Esophagus (tissue), 2 donors: ENCODE results near the gene COBLL1. TPM values are rescaled to one million over a fixed set of nuclear protein-coding genes. Genes with fewer than 3 reads are reported as not detected.

Experiments used
- H3K27ac ChIP-seq, 2 donors: one replicate each; pipeline ENCODE4 v1.5.1; 2013; ENCODE audit warnings: low read depth in 2 of 2, mild to moderate bottlenecking in 2 of 2, inconsistent platforms in 1 of 2, low read length in 1 of 2, moderate library complexity in 1 of 2
- H3K27me3 ChIP-seq, 2 donors: one replicate each; pipeline ENCODE4 v1.6.1; 2013; ENCODE audit warnings: low read length in 2 of 2, control low read depth in 1 of 2, mild to moderate bottlenecking in 1 of 2; ENCODE audit not compliant: insufficient read depth in 2 of 2, control insufficient read depth in 1 of 2
- H3K36me3 ChIP-seq, 2 donors: one replicate each; pipeline ENCODE4 v1.6.1; 2013; ENCODE audit warnings: low read length in 1 of 2; ENCODE audit not compliant: control insufficient read depth in 2 of 2, insufficient read depth in 2 of 2
- H3K4me1 ChIP-seq, 2 donors: one replicate each; pipeline ENCODE4 v1.6.1; 2013; ENCODE audit warnings: low read length in 1 of 2; ENCODE audit not compliant: control insufficient read depth in 2 of 2, insufficient read depth in 2 of 2
- H3K4me3 ChIP-seq, 2 donors: one replicate each; pipeline ENCODE4 v1.5.1; 2013; ENCODE audit warnings: low read length in 2 of 2, mild to moderate bottlenecking in 2 of 2, low read depth in 1 of 2, moderate library complexity in 1 of 2
- H3K9me3 ChIP-seq, 2 donors: one replicate each; pipeline ENCODE4 v1.6.1; 2013; ENCODE audit warnings: mild to moderate bottlenecking in 2 of 2, low read depth in 1 of 2, low read length in 1 of 2, moderate library complexity in 1 of 2; ENCODE audit not compliant: control insufficient read depth in 2 of 2, insufficient read depth in 1 of 2
- WGBS, 2 donors: extraction: QIAGEN DNeasy Blood & Tissue Kit; methylation state at CpG; one replicate each; pipeline ENCODE4 v1.1.7; 2013; 5-methylcytosine and 5-hydroxymethylcytosine counted together
- polyA plus RNA-seq, 2 donors: library from polyadenylated mRNA; stranded (reverse); fragments of 200-250 nt; gene quantifications; one replicate each; pipeline ENCODE4 v1.2.3, GENCODE V29; 2013
- donor health status: healthy with polysubstance abuse.
- donor health status: Bipolar disorder and iron deficiency.

Gene COBLL1
- polyA plus RNA-seq, 2 donors: 18.0 to 27.9 TPM

- WGBS, 2 donors: 92 to 94% methylated on average over 1 of the region's 1 CpG
- Histone ChIP-seq H3K4me3 (no peak overlapping the region), H3K27me3 (no peaks in the 10 kb centered on the region), H3K36me3 (peaks cover 2 to 3% of the 10 kb centered on the region in 2 donors), H3K27ac (no peak overlapping the region), H3K9me3 (no peaks in the 10 kb centered on the region), H3K4me1 (no peaks in the 10 kb centered on the region)
Measured at GRCh38 chr2:164681009-164681408, 160.6 kb downstream of the COBLL1 start.

GRCh38 chr2:164678631-164679149, 162.9 kb downstream of the COBLL1 start:
- WGBS, 2 donors: 96 to 97% methylated on average over 4 of the region's 4 CpGs
- Histone ChIP-seq H3K9me3 (no peaks in the 10 kb centered on the region), H3K27me3 (no peaks in the 10 kb centered on the region), H3K4me3 (no peak overlapping the region), H3K36me3 (peaks cover 3 to 4% of the 10 kb centered on the region in 2 donors), H3K27ac (no peak overlapping the region), H3K4me1 (no peaks in the 10 kb centered on the region)

- Histone ChIP-seq H3K36me3 (peaks cover 3 to 4% of the 10 kb centered on the region in 2 donors), H3K9me3 (no peaks in the 10 kb centered on the region), H3K4me3 (no peak overlapping the region), H3K4me1 (no peaks in the 10 kb centered on the region), H3K27me3 (no peaks in the 10 kb centered on the region), H3K27ac (no peak overlapping the region)
- WGBS, 2 donors: 78 to 88% methylated on average over 1 of the region's 1 CpG
Measured at GRCh38 chr2:164677733-164678132, 163.9 kb downstream of the COBLL1 start.

GRCh38 chr2:164677271-164677670, 164.4 kb downstream of the COBLL1 start:
- Histone ChIP-seq H3K4me1 (no peaks in the 10 kb centered on the region), H3K36me3 (peaks cover 3 to 4% of the 10 kb centered on the region in 2 donors), H3K4me3 (no peak overlapping the region), H3K27ac (no peak overlapping the region), H3K9me3 (no peaks in the 10 kb centered on the region), H3K27me3 (no peaks in the 10 kb centered on the region)
- WGBS, 2 donors: 89 to 94% methylated on average over 1 of the region's 1 CpG

GRCh38 chr2:164675687-164676086, 165.9 kb downstream of the COBLL1 start:
- H3K4me3 ChIP-seq: no peak overlapping the region
- WGBS, 2 donors: 79 to 94% methylated on average over 2 of the region's 2 CpGs
- H3K27ac ChIP-seq: no peak overlapping the region
- H3K27me3 ChIP-seq: no peaks in the 10 kb centered on the region
- no peaks in the 10 kb centered on the region for H3K9me3 ChIP-seq
- peaks cover 2 to 3% of the 10 kb centered on the region in 2 donors for H3K36me3 ChIP-seq
- no peaks in the 10 kb centered on the region for H3K4me1 ChIP-seq

GRCh38 chr2:164675027-164675426, 166.6 kb downstream of the COBLL1 start:
- no peaks in the 10 kb centered on the region for H3K27me3 ChIP-seq
- H3K9me3 ChIP-seq: no peaks in the 10 kb centered on the region
- WGBS, 2 donors: 66 to 83% methylated on average over 2 of the region's 2 CpGs
- no peak overlapping the region for H3K27ac ChIP-seq
- H3K4me1 ChIP-seq: no peaks in the 10 kb centered on the region
- no peak overlapping the region for H3K4me3 ChIP-seq
- peaks cover 2 to 3% of the 10 kb centered on the region in 2 donors for H3K36me3 ChIP-seq

- Histone ChIP-seq H3K9me3 (no peaks in the 10 kb centered on the region), H3K4me1 (no peaks in the 10 kb centered on the region), H3K27ac (no peak overlapping the region), H3K4me3 (no peak overlapping the region), H3K36me3 (peaks cover 0 to 2% of the 10 kb centered on the region in 2 donors), H3K27me3 (no peaks in the 10 kb centered on the region)
- WGBS, 2 donors: 85 to 87% methylated on average over 4 of the region's 4 CpGs
Measured at GRCh38 chr2:164671664-164672396, 169.8 kb downstream of the COBLL1 start.

GRCh38 chr2:164669291-164669690, 172.3 kb downstream of the COBLL1 start:
- H3K4me1 ChIP-seq: no peaks in the 10 kb centered on the region
- H3K36me3 ChIP-seq: no peaks in the 10 kb centered on the region
- no peak overlapping the region for H3K4me3 ChIP-seq
- no peaks in the 10 kb centered on the region for H3K9me3 ChIP-seq
- H3K27ac ChIP-seq: no peak overlapping the region
- H3K27me3 ChIP-seq: no peaks in the 10 kb centered on the region

- Histone ChIP-seq H3K27ac (no peak overlapping the region), H3K36me3 (no peaks in the 10 kb centered on the region), H3K27me3 (no peaks in the 10 kb centered on the region), H3K4me3 (no peak overlapping the region), H3K4me1 (no peaks in the 10 kb centered on the region), H3K9me3 (no peaks in the 10 kb centered on the region)
- WGBS, 2 donors: 54 to 76% methylated on average over 2 of the region's 2 CpGs
Measured at GRCh38 chr2:164667566-164667965, 174.1 kb downstream of the COBLL1 start.

GRCh38 chr2:164664070-164664469, 177.6 kb downstream of the COBLL1 start:
- Histone ChIP-seq H3K27ac (no peak overlapping the region), H3K27me3 (no peaks in the 10 kb centered on the region), H3K4me1 (no peaks in the 10 kb centered on the region), H3K9me3 (no peaks in the 10 kb centered on the region), H3K4me3 (no peak overlapping the region), H3K36me3 (no peaks in the 10 kb centered on the region)
